Panc1 (cell line): ENCODE measurements around the gene CCDC195. TPM values are rescaled to one million over a fixed set of nuclear protein-coding genes. Genes with fewer than 3 reads are reported as not detected.

Experiments
- ATAC-seq: fragments of 200-7000 bp; cut with Tn5 transposase; 2 replicates; pipeline ENCODE4 v1.9.1; 2020; ENCODE audit warnings: mild to moderate bottlenecking, moderate library complexity
- BruUV-seq: library from RNA; stranded (reverse); fragments of 400-500 nt; replicated peaks from 2 replicates; lab custom pipeline; 2021; lab: Mats Ljungman, UMichigan
- CTCF ChIA-PET: fragments of 300-600 bp; sonication (Branson Sonifier 250); formaldehyde crosslinking; loops from one replicate; lab custom pipeline; 2022; ENCODE audit warnings: antibody characterized with exemption; lab: Charles Lee
- POLR2A ChIA-PET: fragments of 300-600 bp; sonication (Branson Sonifier 250); formaldehyde crosslinking; loops from one replicate; lab custom pipeline; 2022; ENCODE audit warnings: antibody characterized with exemption; lab: Charles Lee
- DNase-seq: peaks from one replicate; pipeline ENCODE4 v3.0.0-alpha.2; 2010; ENCODE audit warnings: low read depth, low spot score
- H3K27ac ChIP-seq: 2 replicates; pipeline ENCODE4 v1.5.1; 2011; ENCODE audit warnings: mild to moderate bottlenecking, low read length, inconsistent platforms
- H3K27me3 ChIP-seq: fragments of 200-500 bp; sonication (Bioruptor generic); 2 replicates; pipeline ENCODE4 v1.6.0; 2014; ENCODE audit warnings: low read length, inconsistent platforms; ENCODE audit not compliant: control insufficient read depth, insufficient read depth
- H3K36me3 ChIP-seq: fragments of 200-500 bp; sonication (Bioruptor generic); 2 replicates; pipeline ENCODE4 v1.5.1; 2014; ENCODE audit warnings: inconsistent platforms, mild to moderate bottlenecking, low read length, moderate library complexity; ENCODE audit not compliant: control insufficient read depth, insufficient read depth
- H3K4me1 ChIP-seq: 2 replicates; pipeline ENCODE4 v1.5.1; 2011; ENCODE audit warnings: inconsistent platforms, mild to moderate bottlenecking, low read length, moderate library complexity; ENCODE audit not compliant: control insufficient read depth, insufficient read depth
- H3K4me3 ChIP-seq, 2 experiments: 2 replicates each; pipeline ENCODE4 v1.5.1; 2011 to 2012; ENCODE audit warnings: low read depth in 2 of 2, low read length in 2 of 2, mild to moderate bottlenecking in 2 of 2, inconsistent platforms in 1 of 2, moderate library complexity in 1 of 2
- H3K9me3 ChIP-seq: fragments of 200-500 bp; sonication (Bioruptor generic); 2 replicates; pipeline ENCODE4 v1.5.1; 2014; ENCODE audit warnings: low read depth, mild to moderate bottlenecking, inconsistent platforms, low read length, moderate library complexity; ENCODE audit not compliant: control insufficient read depth, insufficient read depth
- POLR2AphosphoS5 ChIP-seq: IDR thresholded peaks from 2 replicates; pipeline ENCODE4 v1.6.1; 2012; ENCODE audit warnings: mild to moderate bottlenecking, low read depth, low read length, moderate library complexity
- REST ChIP-seq, 2 experiments: IDR thresholded peaks; 2 replicates each; pipeline ENCODE4 v1.6.1; 2011 to 2012; ENCODE audit warnings: low read depth in 2 of 2, control low read depth in 1 of 2, low read length in 1 of 2, mild to moderate bottlenecking in 1 of 2, moderate library complexity in 1 of 2; ENCODE audit not compliant: insufficient read depth in 1 of 2
- SIN3A ChIP-seq: IDR thresholded peaks from 2 replicates; pipeline ENCODE4 v1.6.1; 2012; ENCODE audit warnings: low read depth, mild to moderate bottlenecking, low read length, moderate library complexity, borderline replicate concordance; ENCODE audit not compliant: insufficient read depth
- TCF7L2 ChIP-seq: IDR thresholded peaks from 2 replicates; pipeline ENCODE4 v1.6.1; 2011; ENCODE audit warnings: mild to moderate bottlenecking, low read depth, low read length, inconsistent platforms
- in situ Hi-C: cut with HindIII; loops from 2 replicates; pipeline ENCODE4 v1.10.0; 2016; ENCODE audit warnings: low sequenced_read_pairs, low pct_unique_long_range_greater_than_20kb
- intact Hi-C: fragments of 100-400 bp; cut with micrococcal nuclease; formaldehyde crosslinking; loops from one replicate; pipeline ENCODE4 v1.10.0; 2022; ENCODE audit not compliant: unreplicated experiment
- total RNA-seq: library from RNA; stranded (reverse); gene quantifications from one replicate; pipeline ENCODE4 v1.2.1, GENCODE V29; 2021; ENCODE audit not compliant: unreplicated experiment
- TF ChIP-seq, protein P1 (sequence below): fragments of 450-650 bp; IDR thresholded peaks from 2 replicates; pipeline ENCODE4 v1.5.1; 2017; ENCODE audit warnings: mild to moderate bottlenecking

Gene CCDC195
- total RNA-seq, 1 experiment from 2014 or later, result not detected

DNA sequence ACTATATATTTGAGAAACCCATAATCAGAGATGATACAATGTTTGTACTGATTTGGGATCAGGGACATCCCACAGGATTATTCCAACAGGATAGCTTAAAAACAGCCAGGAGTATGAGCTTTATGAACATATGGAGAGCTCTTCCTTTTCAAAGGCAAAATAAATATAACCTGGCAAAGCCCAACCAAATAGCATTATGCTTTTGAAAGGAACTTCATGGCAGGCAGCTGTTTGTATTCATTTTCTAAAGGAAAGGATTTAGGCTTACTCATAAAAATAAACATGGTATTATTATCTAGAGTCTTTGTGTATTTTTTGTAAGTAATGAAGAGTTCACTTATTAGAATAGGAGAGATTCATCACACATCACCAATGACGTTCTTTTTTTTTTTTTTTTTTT is 44.4 kb downstream of the CCDC195 start:
- H3K27ac ChIP-seq, result peak overlapping the region; percentile 7; the same call in 1 of the 2 replicates
- POLR2A ChIA-PET, result no interaction called here
- intact Hi-C loops, result loop anchor here (10.0 kb wide), 1 partner anchor 103 kb away; no protein-coding TSS in a partner anchor
- no TSS peak for BruUV-seq
- no peaks in the 10 kb centered on the region for H3K36me3 ChIP-seq
- TF ChIP-seq TCF7L2, result no peak
- no peaks in the 10 kb centered on the region; the same call in 1 of the 2 replicates for H3K4me1 ChIP-seq
- H3K27me3 ChIP-seq, result no peaks in the 10 kb centered on the region
- DNase-seq (no peak), ATAC-seq (no peak)
- CTCF ChIA-PET, result interaction anchor here (0.8 kb wide), 1 partner anchor 690 kb away, joined by 8 read pairs; no protein-coding TSS in a partner anchor
- in situ Hi-C loops, result no loop called here
- no peak overlapping the region for H3K4me3 ChIP-seq
- no peaks in the 10 kb centered on the region for H3K9me3 ChIP-seq

DNA sequence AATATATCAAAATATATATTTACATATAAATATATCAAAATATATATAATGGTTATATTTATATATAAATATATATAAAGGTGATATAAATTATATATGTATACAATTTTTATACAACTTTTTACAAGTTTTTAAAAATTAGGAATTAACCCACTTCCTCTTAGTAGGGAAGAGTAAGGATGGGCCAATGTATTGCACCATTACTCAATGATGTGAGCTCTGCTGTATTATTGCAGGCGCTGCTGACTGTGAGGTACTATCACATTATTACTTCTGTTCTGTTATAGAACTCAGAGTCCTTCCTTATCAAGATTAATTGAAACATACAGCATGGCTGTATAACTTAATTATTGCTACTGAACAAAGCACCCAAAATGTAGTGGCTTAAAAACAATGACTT is 46.0 kb downstream of the CCDC195 start:
- peak overlapping the region; percentile 5; the same call in 1 of the 2 replicates for H3K27ac ChIP-seq
- ChIA-PET POLR2A (no interaction called here), CTCF (no interaction called here)
- no peak for DNase-seq
- in situ Hi-C loops, result no loop called here
- intact Hi-C loops, result loop anchor here (10.0 kb wide), 1 partner anchor 105 kb away; no protein-coding TSS in a partner anchor
- no peak overlapping the region for H3K4me3 ChIP-seq
- no peaks in the 10 kb centered on the region for H3K27me3 ChIP-seq
- no peaks in the 10 kb centered on the region for H3K36me3 ChIP-seq
- no peaks in the 10 kb centered on the region for H3K9me3 ChIP-seq
- TF ChIP-seq, protein P1, sequence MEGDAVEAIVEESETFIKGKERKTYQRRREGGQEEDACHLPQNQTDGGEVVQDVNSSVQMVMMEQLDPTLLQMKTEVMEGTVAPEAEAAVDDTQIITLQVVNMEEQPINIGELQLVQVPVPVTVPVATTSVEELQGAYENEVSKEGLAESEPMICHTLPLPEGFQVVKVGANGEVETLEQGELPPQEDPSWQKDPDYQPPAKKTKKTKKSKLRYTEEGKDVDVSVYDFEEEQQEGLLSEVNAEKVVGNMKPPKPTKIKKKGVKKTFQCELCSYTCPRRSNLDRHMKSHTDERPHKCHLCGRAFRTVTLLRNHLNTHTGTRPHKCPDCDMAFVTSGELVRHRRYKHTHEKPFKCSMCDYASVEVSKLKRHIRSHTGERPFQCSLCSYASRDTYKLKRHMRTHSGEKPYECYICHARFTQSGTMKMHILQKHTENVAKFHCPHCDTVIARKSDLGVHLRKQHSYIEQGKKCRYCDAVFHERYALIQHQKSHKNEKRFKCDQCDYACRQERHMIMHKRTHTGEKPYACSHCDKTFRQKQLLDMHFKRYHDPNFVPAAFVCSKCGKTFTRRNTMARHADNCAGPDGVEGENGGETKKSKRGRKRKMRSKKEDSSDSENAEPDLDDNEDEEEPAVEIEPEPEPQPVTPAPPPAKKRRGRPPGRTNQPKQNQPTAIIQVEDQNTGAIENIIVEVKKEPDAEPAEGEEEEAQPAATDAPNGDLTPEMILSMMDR, result no peak
- TF ChIP-seq SIN3A (no peak), TCF7L2 (no peak), REST (IDR thresholded peaks at IDR 0.05; ENCODE audit: insufficient read depth in 1 of 2, low read depth in 2 of 2, low read length in 1 of 2) (no peak), POLR2AphosphoS5 (no peak)
- no peak for ATAC-seq
- H3K4me1 ChIP-seq, result no peaks in the 10 kb centered on the region; the same call in 1 of the 2 replicates
- BruUV-seq, result no TSS peak

DNA sequence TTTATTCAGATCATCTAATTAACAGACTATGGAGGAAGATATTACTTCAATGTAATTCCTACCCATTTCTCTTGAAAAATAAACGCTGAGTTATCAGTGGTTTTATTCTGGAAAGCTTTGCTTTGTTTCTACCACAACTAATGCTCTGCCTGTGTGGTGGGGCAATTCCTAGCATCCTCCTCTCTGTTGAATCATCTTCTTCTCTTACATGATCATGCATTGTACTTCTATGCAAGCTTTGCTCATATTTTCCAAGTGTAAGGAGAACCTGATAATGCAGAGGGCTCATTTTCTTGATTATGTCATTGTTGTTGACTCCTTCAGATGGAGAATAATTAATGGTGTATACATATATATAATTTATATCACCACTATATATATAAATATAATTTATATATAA is 46.7 kb downstream of the CCDC195 start:
- no peak for ATAC-seq
- BruUV-seq, result no TSS peak
- POLR2A ChIA-PET, result no interaction called here
- no peak overlapping the region for H3K4me3 ChIP-seq
- no peak overlapping the region; the same call in 1 of the 2 replicates for H3K27ac ChIP-seq
- in situ Hi-C loops (no loop called here), intact Hi-C loops (no loop called here)
- no peaks in the 10 kb centered on the region for H3K9me3 ChIP-seq
- no peaks in the 10 kb centered on the region for H3K36me3 ChIP-seq
- H3K4me1 ChIP-seq, result no peaks in the 10 kb centered on the region; the same call in 1 of the 2 replicates
- TF ChIP-seq REST (IDR thresholded peaks at IDR 0.05; ENCODE audit: insufficient read depth in 1 of 2, low read depth in 2 of 2, low read length in 1 of 2), result no peak
- TF ChIP-seq, protein P1, result no peak
- no peak for TF ChIP-seq POLR2AphosphoS5
- no peak for TF ChIP-seq SIN3A
- no peak for TF ChIP-seq TCF7L2
- CTCF ChIA-PET, result no interaction called here
- no peaks in the 10 kb centered on the region for H3K27me3 ChIP-seq
- no peak for DNase-seq
